Measurements from ENCODE around the gene FAM234B.

DNA sequence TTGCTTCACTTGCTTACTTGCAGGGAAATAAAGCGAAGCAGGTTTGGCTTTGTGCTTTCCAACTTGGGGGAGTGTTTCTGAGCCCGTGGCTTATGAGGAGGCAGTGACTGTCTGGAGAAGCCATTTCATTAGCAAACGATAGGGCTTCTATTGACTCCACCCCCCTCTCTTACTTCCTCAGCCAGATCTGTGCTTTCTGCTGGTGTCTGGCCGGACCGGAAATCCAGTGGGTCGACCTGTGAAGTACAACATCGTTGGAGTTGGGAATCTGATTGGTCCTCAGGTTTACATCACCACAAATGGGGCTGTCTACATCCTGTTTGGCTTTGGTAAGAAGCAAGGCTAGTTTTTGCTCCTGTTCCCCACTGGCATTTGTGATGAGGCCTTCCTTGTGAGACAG, 22.3 kb downstream of the FAM234B start:
- TF ChIP-seq, protein P1, sequence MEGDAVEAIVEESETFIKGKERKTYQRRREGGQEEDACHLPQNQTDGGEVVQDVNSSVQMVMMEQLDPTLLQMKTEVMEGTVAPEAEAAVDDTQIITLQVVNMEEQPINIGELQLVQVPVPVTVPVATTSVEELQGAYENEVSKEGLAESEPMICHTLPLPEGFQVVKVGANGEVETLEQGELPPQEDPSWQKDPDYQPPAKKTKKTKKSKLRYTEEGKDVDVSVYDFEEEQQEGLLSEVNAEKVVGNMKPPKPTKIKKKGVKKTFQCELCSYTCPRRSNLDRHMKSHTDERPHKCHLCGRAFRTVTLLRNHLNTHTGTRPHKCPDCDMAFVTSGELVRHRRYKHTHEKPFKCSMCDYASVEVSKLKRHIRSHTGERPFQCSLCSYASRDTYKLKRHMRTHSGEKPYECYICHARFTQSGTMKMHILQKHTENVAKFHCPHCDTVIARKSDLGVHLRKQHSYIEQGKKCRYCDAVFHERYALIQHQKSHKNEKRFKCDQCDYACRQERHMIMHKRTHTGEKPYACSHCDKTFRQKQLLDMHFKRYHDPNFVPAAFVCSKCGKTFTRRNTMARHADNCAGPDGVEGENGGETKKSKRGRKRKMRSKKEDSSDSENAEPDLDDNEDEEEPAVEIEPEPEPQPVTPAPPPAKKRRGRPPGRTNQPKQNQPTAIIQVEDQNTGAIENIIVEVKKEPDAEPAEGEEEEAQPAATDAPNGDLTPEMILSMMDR (IDR thresholded peaks at IDR 0.05 in 4 of 5, conservative IDR thresholded peaks at IDR 0.05 in 1 of 5), result no peak
- no peak for TF ChIP-seq POLR2A (IDR thresholded peaks at IDR 0.05)
